ENCODE measurements around the gene EEA1.

The EEA1 gene

GRCh38 chr12:92829686-92830282 is 99.3 kb downstream of the EEA1 start:
- H3K27me3 ChIP-seq, result no peaks in the 10 kb centered on the region
- no peak for DNase-seq
- no peak overlapping the region for H3K4me3 ChIP-seq (ENCODE audit: low read depth, low read length)
- no peak for TF ChIP-seq CTCF (IDR thresholded peaks at IDR 0.05; ENCODE audit: low read depth, low read length)
- H3K4me1 ChIP-seq, result no peaks in the 10 kb centered on the region
- H3K36me3 ChIP-seq, result no peaks in the 10 kb centered on the region; the same call in 1 of the 2 replicates
- H3K9me3 ChIP-seq, result no peaks in the 10 kb centered on the region

- Histone ChIP-seq H3K4me3 (ENCODE audit: low read depth, low read length) (no peak overlapping the region), H3K4me1 (no peaks in the 10 kb centered on the region), H3K36me3 (no peaks in the 10 kb centered on the region; the same call in 1 of the 2 replicates), H3K27me3 (no peaks in the 10 kb centered on the region), H3K9me3 (no peaks in the 10 kb centered on the region)
- no peak for DNase-seq
- TF ChIP-seq CTCF (IDR thresholded peaks at IDR 0.05; ENCODE audit: low read depth, low read length), result no peak
Measured at GRCh38 chr12:92828565-92828964, 100.5 kb downstream of the EEA1 start.

GRCh38 chr12:92827836-92828431 is 101.2 kb downstream of the EEA1 start:
- peak; percentile 91 for TF ChIP-seq CTCF (IDR thresholded peaks at IDR 0.05; ENCODE audit: low read depth, low read length)
- H3K4me1 ChIP-seq, result no peaks in the 10 kb centered on the region
- no peaks in the 10 kb centered on the region for H3K9me3 ChIP-seq
- no peaks in the 10 kb centered on the region; the same call in 1 of the 2 replicates for H3K36me3 ChIP-seq
- DNase-seq, result peak; percentile 40
- no peak overlapping the region for H3K4me3 ChIP-seq (ENCODE audit: low read depth, low read length)
- H3K27me3 ChIP-seq, result no peaks in the 10 kb centered on the region

GRCh38 chr12:92821142-92821541 is 108.0 kb downstream of the EEA1 start:
- Histone ChIP-seq H3K4me3 (ENCODE audit: low read depth, low read length) (no peak overlapping the region), H3K9me3 (no peaks in the 10 kb centered on the region), H3K27me3 (no peaks in the 10 kb centered on the region), H3K36me3 (peaks cover 6% of the 10 kb centered on the region; the same call in 1 of the 2 replicates), H3K4me1 (no peaks in the 10 kb centered on the region)
- DNase-seq, result no peak
- TF ChIP-seq CTCF (IDR thresholded peaks at IDR 0.05; ENCODE audit: low read depth, low read length), result no peak

- Histone ChIP-seq H3K9me3 (no peaks in the 10 kb centered on the region), H3K27me3 (no peaks in the 10 kb centered on the region), H3K4me3 (ENCODE audit: low read depth, low read length) (no peak overlapping the region), H3K4me1 (no peaks in the 10 kb centered on the region), H3K36me3 (peaks cover 7% of the 10 kb centered on the region; the same call in 1 of the 2 replicates)
- no peak for TF ChIP-seq CTCF (IDR thresholded peaks at IDR 0.05; ENCODE audit: low read depth, low read length)
- no peak for DNase-seq
Measured at GRCh38 chr12:92814584-92814983, 114.5 kb downstream of the EEA1 start.

- H3K4me3 ChIP-seq (ENCODE audit: low read depth, low read length), result no peak overlapping the region
- H3K27me3 ChIP-seq, result no peaks in the 10 kb centered on the region
- no peak for TF ChIP-seq CTCF (IDR thresholded peaks at IDR 0.05; ENCODE audit: low read depth, low read length)
- DNase-seq, result no peak
- H3K36me3 ChIP-seq, result peaks cover 9% of the 10 kb centered on the region
- no peaks in the 10 kb centered on the region for H3K9me3 ChIP-seq
- H3K4me1 ChIP-seq, result no peaks in the 10 kb centered on the region
Measured at GRCh38 chr12:92810370-92810769, 118.7 kb downstream of the EEA1 start.
